Hippocampal formation (tissue), 2 donors: ENCODE results near the gene OGFOD3.
"Not testable (repeated sequence)": the region's sequence is repeated elsewhere in the genome, so short reads cannot be mapped to it uniquely, and the experiment has no call there.

Experiments
- DNase-seq, 2 donors: peaks; one replicate each; lab custom pipeline; 2025; lab: John Stamatoyannopoulos, UW

The OGFOD3 gene

GRCh38 chr17:82386881-82387704 lies 31.3 kb downstream of the OGFOD3 start:
- DNase-seq = no peak

- DNase-seq = no peak
Observed at GRCh38 chr17:82386255-82386831, 32.0 kb downstream of the OGFOD3 start.

- DNase-seq = no peak
Observed at GRCh38 chr17:82385559-82386254, 32.7 kb downstream of the OGFOD3 start.

GRCh38 chr17:82384730-82385481 lies 33.5 kb downstream of the OGFOD3 start:
- no peak for DNase-seq

- DNase-seq = no peak
Observed at GRCh38 chr17:82384051-82384729, 34.2 kb downstream of the OGFOD3 start.

- no peak for DNase-seq
Observed at GRCh38 chr17:82383411-82383810, 35.0 kb downstream of the OGFOD3 start.

- DNase-seq = no peak
Observed at GRCh38 chr17:82382933-82383255, 35.5 kb downstream of the OGFOD3 start.

- not testable (repeated sequence) for DNase-seq
Observed at GRCh38 chr17:82382220-82382932, 36.0 kb downstream of the OGFOD3 start.

GRCh38 chr17:82381703-82382009 lies 36.7 kb downstream of the OGFOD3 start:
- not testable (repeated sequence) for DNase-seq

- DNase-seq = no peak
Observed at GRCh38 chr17:82380860-82381702, 37.3 kb downstream of the OGFOD3 start.

GRCh38 chr17:82378741-82379021 lies 39.7 kb downstream of the OGFOD3 start:
- no peak for DNase-seq

- no peak for DNase-seq
Observed at GRCh38 chr17:82377924-82378740, 40.3 kb downstream of the OGFOD3 start.

- not testable (repeated sequence) for DNase-seq
Observed at GRCh38 chr17:82377294-82377693, 41.1 kb downstream of the OGFOD3 start.

- no peak for DNase-seq
Observed at GRCh38 chr17:82376042-82376730, 42.2 kb downstream of the OGFOD3 start.

- no peak for DNase-seq
Observed at GRCh38 chr17:82375359-82376041, 42.9 kb downstream of the OGFOD3 start.

GRCh38 chr17:82374626-82375331 lies 43.6 kb downstream of the OGFOD3 start:
- no peak for DNase-seq

GRCh38 chr17:82373731-82374625 lies 44.4 kb downstream of the OGFOD3 start:
- DNase-seq = no peak
